Mucosa of descending colon (tissue), 3 donors: ENCODE measurements around the gene OSBPL3. TPM values are rescaled to one million over a fixed set of nuclear protein-coding genes. Genes with fewer than 3 reads are reported as not detected.
A peak's percentile ranks its signal among the peaks of the same experiment; 100 is the strongest.

Source experiments
- ATAC-seq: fragments of 200-7000 bp; cut with Tn5 transposase; one replicate; pipeline ENCODE4 v1.9.1; 2020; ENCODE audit warnings: mild to moderate bottlenecking, moderate library complexity
- DNase-seq, 3 donors: peaks; one replicate each; pipeline ENCODE4 v3.0.0-alpha.2; 2020
- H3K36me3 ChIP-seq: fragments of 200-600 bp; one replicate; pipeline ENCODE4 v1.8.0; 2021; ENCODE audit warnings: low read depth, mild to moderate bottlenecking
- H3K4me1 ChIP-seq: fragments of 200-600 bp; one replicate; pipeline ENCODE4 v1.8.0; 2021; ENCODE audit warnings: low read depth, mild to moderate bottlenecking
- H3K4me3 ChIP-seq: fragments of 200-600 bp; one replicate; pipeline ENCODE4 v1.8.0; 2021; ENCODE audit warnings: mild to moderate bottlenecking
- H3K9me3 ChIP-seq: fragments of 200-600 bp; one replicate; pipeline ENCODE4 v1.8.0; 2021; ENCODE audit warnings: mild to moderate bottlenecking
- intact Hi-C, 2 donors: fragments of 100-400 bp; cut with DNase I in 1 of 2; cut with micrococcal nuclease in 1 of 2; formaldehyde crosslinking; loops; one replicate each; pipeline versions ENCODE4 v1.11.0 to v1.11.1; 2022; cut with DNase I, micrococcal nuclease
- total RNA-seq, 3 donors: library from RNA; stranded (reverse); fragmentation: NEBNext Ultra II Directional in 2 of 3; extraction: Animal tissue kit (Norgen Biotek cat#: 25700) in 2 of 3; gene quantifications; one replicate each; pipeline versions ENCODE4 v1.2.1 to v1.2.4, GENCODE V29; 2021 to 2023
- TF ChIP-seq, protein P1 (sequence below): fragments of 200-600 bp; IDR thresholded peaks from one replicate; pipeline ENCODE4 v1.8.0; 2022; ENCODE audit warnings: antibody characterized with exemption, mild to moderate bottlenecking
- donor health status: DM: no; HTN: no; CAD: no; lungs with moderate emphysema.
- donor health status: DM: no; HTN: no; CAD: no.
- donor health status: DM: no; HTN: yes; CAD: no.

Gene OSBPL3
- total RNA-seq, 3 donors from 2014 or later, result 9.0 to 15.4 (median 10.6) TPM

- Histone ChIP-seq H3K4me3 (no peak overlapping the region), H3K4me1 (peaks cover 15% of the 10 kb centered on the region), H3K9me3 (no peaks in the 10 kb centered on the region), H3K36me3 (no peaks in the 10 kb centered on the region)
- ATAC-seq (peak; percentile 64), DNase-seq (no peak)
- intact Hi-C loops, result no loop called here
- TF ChIP-seq, protein P1, sequence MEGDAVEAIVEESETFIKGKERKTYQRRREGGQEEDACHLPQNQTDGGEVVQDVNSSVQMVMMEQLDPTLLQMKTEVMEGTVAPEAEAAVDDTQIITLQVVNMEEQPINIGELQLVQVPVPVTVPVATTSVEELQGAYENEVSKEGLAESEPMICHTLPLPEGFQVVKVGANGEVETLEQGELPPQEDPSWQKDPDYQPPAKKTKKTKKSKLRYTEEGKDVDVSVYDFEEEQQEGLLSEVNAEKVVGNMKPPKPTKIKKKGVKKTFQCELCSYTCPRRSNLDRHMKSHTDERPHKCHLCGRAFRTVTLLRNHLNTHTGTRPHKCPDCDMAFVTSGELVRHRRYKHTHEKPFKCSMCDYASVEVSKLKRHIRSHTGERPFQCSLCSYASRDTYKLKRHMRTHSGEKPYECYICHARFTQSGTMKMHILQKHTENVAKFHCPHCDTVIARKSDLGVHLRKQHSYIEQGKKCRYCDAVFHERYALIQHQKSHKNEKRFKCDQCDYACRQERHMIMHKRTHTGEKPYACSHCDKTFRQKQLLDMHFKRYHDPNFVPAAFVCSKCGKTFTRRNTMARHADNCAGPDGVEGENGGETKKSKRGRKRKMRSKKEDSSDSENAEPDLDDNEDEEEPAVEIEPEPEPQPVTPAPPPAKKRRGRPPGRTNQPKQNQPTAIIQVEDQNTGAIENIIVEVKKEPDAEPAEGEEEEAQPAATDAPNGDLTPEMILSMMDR, result no peak
Measured at GRCh38 chr7:24825381-24825794, 154.6 kb downstream of the OSBPL3 start.

- Histone ChIP-seq H3K4me1 (peaks cover 15% of the 10 kb centered on the region), H3K36me3 (no peaks in the 10 kb centered on the region), H3K9me3 (no peaks in the 10 kb centered on the region), H3K4me3 (no peak overlapping the region)
- ATAC-seq (no peak), DNase-seq (no peak)
- intact Hi-C loops, result no loop called here
- TF ChIP-seq, protein P1, result no peak
Measured at GRCh38 chr7:24824896-24825295, 155.1 kb downstream of the OSBPL3 start.

GRCh38 chr7:24824400-24824799 lies 155.6 kb downstream of the OSBPL3 start:
- no peak for DNase-seq
- Histone ChIP-seq H3K4me3 (no peak overlapping the region), H3K36me3 (no peaks in the 10 kb centered on the region), H3K9me3 (no peaks in the 10 kb centered on the region), H3K4me1 (peaks cover 15% of the 10 kb centered on the region)
- intact Hi-C loops, result no loop called here
- TF ChIP-seq, protein P1, result no peak
- no peak for ATAC-seq

- ATAC-seq (no peak), DNase-seq (no peak)
- TF ChIP-seq, protein P1, result no peak
- Histone ChIP-seq H3K9me3 (no peaks in the 10 kb centered on the region), H3K4me3 (no peak overlapping the region), H3K4me1 (peaks cover 15% of the 10 kb centered on the region), H3K36me3 (no peaks in the 10 kb centered on the region)
- intact Hi-C loops, result no loop called here
Measured at GRCh38 chr7:24821754-24822054, 158.3 kb downstream of the OSBPL3 start.

- intact Hi-C loops, result no loop called here
- peak; percentile 90 for ATAC-seq
- peak; percentile 74 to 88 (median 85) for DNase-seq
- TF ChIP-seq, protein P1, result no peak
- Histone ChIP-seq H3K36me3 (no peaks in the 10 kb centered on the region), H3K4me3 (no peak overlapping the region), H3K4me1 (peaks cover 11% of the 10 kb centered on the region), H3K9me3 (no peaks in the 10 kb centered on the region)
Measured at GRCh38 chr7:24821045-24821753, 158.8 kb downstream of the OSBPL3 start.

GRCh38 chr7:24820730-24821044 lies 159.3 kb downstream of the OSBPL3 start:
- intact Hi-C loops, result no loop called here
- TF ChIP-seq, protein P1, result no peak
- DNase-seq, result no peak

More at GRCh38 chr7:24820730-24821044, 159.3 kb downstream of the OSBPL3 start:
- no peak for ATAC-seq
- peaks cover 6% of the 10 kb centered on the region for H3K4me1 ChIP-seq
- H3K4me3 ChIP-seq, result no peak overlapping the region
- no peaks in the 10 kb centered on the region for H3K9me3 ChIP-seq
- H3K36me3 ChIP-seq, result no peaks in the 10 kb centered on the region
